Stimulated activated CD4-positive, alpha-beta T cell treated with anti-CD3 and anti-CD28 coated beads, Interleukin-2, amount 100 ng/mL, for 48 hours (primary cell): ENCODE results near the gene JOSD2.
A peak's percentile ranks its signal among the peaks of the same experiment; 100 is the strongest.
"Not testable (repeated sequence)": the region's sequence is repeated elsewhere in the genome, so short reads cannot be mapped to it uniquely, and the experiment has no call there.

Experiments used
- DNase-seq, 2 donors: peaks; one replicate each; pipeline ENCODE4 v3.0.0-alpha.2; 2020

The JOSD2 gene

DNA sequence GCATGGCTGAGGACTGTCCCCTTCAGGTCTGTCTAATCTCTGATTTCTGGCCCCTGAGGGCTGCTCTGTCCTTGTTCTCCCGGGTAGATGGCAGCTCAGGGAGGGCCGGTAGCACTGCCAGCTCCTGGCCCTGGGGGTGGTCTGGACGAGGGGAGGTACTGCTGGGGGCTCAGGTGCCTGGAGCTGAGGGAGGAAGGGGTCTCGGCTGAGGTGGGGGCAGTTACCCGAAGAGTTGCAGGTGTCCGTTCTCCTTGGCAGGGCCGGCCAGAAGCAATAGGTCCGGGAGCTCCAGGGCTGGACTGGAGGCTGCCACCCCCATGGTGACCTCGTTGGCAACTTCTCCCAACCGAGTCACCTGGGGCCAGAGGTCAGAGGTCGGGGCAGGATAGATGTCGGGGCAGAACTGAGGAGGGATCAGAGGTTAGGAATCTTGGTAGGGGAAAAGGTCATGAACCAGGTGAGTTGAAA is 35.9 kb downstream of the JOSD2 start:
- DNase-seq, result no peak

DNA sequence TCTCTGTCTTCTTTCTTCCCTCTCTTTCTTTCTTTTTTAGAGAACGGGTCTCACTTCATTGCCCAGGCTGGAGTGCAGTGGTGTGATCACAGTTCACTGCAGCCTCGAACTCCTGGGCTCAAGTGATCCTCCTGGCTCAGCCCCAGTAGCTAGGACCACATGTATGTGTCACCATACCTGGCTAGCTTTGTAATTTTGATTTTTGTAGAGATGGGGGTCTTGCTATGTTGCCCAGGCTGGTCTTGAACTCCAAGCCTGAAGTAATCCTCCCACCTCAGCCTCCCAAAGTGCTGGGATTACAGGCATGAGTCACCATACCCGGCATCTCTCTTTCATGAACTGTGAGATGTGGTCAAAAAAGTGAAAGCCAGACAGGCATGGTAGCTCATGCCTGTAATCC is 37.7 kb downstream of the JOSD2 start:
- not testable (repeated sequence) for DNase-seq

DNA sequence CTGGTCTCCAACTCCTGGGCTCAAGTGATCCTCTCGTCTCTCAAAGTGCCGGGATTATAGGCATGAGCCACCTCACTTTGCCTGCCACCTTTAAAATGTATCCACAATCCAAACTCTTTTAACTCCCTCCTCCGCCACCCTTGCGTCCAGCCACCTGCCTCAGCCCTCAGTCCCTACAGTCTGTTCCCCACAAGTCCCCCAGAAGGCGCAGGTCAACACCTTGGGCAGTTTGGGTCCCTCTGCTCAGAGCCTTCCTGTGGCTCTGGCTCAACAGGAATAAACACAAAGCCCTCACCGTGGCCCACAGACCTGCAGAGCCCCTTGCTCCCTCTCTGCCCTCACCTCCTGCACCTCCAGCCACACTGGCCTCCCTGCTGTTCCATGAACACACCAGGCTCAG is 42.2 kb downstream of the JOSD2 start:
- no peak for DNase-seq

DNA sequence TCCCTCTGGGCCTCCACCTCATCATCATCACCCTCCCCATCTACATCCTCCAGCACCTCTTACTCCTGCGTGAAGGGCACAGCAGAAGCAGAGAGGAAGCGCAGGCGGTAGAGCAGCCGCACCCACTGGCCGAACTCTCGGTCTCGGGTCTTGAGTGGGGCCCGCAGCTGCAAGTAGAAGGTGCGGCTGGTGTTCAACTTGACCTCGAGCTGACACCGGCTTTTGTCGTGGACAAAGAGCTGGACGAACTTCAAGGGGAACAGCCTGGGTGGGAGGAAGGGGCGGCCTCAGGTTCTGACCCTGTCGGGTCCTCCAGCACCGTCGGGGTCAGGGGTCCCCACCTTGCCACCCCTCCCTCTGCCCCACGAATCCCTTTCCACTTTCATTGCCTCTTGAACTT is 43.4 kb downstream of the JOSD2 start:
- DNase-seq, result no peak

DNA sequence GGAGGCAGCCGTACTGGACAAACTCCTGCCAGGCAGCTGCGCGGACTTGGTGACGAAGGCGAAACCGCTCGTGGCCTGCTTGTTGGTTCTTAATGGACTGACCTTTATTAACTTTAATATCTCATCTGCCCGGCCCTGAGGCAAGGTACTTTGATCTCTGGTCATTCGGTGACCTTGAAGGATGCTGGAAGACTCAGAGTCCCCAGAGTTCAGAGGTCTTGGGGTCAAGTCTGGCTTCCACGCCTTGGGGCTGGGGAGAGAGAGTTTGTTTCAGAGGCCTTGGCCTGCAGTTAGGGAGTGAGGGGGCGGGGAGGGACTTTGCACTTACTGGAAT is 44.3 kb downstream of the JOSD2 start:
- no peak for DNase-seq

DNA sequence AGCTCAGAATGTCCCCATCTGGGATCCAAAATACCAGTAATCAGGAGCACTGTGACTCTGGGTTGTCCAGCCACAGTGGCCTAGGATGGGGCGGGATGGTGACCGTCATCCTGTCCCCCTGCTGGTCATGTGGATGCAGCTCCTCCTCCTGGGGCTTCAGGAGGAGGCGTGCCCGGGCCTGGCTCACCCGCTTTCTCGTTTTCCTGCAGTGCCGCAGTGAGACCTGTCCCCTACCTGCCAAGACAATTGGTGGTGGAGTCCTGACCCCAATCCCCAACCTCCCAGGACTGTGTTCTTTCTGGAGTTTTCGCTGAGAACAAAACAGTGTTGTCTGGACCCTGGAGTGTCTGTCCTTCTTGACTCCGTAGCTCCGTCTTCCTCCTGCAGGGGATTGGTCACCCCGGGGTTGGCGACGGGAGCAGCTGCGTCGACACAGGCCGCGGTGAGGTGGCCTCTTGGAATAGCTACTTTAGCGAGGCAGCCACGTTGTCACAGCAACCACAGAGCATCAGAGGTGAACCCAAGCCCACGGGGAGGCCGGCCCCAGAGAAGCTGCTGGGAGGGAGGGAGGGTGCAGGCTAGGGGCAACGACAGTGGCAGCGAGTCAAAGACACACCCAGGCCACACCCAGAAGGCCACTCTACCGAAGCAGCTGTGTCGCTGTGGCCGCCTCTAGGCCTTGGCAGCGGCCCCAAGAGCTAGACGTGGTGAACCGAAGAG is 44.8 kb downstream of the JOSD2 start:
- DNase-seq, result no peak

DNA sequence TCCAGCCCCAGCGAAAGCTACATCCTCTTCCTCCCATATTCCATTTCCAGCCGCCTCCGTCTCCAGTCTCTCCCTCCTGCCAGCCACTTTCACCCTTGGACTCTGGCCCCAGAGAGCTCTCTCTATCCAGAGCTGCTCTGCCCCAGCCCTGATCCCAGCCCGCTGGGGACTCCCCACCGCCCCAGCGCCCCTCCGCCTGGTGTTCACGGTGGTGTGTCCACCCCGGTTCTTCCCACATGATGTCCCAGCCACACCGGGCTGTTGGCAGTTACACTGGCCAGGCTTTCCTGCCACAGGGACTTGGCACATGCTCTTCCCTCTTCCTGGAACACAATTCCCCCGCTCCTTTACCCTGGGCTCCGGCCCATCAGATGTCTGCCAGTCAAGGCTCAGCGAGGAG is 46.0 kb downstream of the JOSD2 start:
- DNase-seq, result no peak

DNA sequence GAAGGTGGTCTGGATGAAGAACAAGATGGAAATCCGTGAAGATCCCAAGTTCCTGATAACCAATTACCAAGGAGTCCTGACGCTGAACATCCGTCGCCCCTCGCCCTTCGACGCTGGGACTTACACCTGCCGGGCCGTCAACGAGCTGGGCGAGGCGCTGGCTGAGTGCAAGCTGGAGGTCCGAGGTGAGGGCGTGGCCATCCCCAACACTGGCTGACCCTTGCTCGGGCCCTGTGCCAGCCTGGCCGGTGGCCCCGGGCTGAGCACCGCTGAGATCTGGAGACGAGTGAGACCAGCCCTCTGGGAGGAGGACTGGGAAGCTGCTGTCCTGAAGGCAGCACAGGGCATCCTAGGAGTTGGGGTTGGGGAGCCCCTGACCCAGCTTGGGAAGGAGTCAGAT is 46.6 kb downstream of the JOSD2 start:
- DNase-seq, result no peak

DNA sequence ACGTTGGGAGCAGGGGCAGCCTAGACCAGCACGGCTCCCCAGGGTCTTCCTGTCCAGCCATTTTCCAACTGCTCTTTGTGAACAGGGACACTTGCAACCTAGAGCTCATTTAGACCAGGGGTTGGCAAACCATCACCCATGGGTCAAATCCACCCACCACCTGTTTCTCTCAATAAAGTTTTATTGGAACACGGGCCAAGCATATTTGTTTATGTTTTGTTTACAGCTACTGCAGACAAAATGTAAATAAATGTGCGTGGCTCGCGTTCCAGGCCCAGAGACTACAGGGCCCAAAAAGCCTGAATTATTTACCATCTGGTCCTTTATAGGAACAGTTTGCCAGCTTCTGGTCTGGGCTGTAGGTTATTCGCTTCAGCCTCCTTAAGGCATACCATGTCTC is 48.0 kb downstream of the JOSD2 start:
- no peak for DNase-seq

DNA sequence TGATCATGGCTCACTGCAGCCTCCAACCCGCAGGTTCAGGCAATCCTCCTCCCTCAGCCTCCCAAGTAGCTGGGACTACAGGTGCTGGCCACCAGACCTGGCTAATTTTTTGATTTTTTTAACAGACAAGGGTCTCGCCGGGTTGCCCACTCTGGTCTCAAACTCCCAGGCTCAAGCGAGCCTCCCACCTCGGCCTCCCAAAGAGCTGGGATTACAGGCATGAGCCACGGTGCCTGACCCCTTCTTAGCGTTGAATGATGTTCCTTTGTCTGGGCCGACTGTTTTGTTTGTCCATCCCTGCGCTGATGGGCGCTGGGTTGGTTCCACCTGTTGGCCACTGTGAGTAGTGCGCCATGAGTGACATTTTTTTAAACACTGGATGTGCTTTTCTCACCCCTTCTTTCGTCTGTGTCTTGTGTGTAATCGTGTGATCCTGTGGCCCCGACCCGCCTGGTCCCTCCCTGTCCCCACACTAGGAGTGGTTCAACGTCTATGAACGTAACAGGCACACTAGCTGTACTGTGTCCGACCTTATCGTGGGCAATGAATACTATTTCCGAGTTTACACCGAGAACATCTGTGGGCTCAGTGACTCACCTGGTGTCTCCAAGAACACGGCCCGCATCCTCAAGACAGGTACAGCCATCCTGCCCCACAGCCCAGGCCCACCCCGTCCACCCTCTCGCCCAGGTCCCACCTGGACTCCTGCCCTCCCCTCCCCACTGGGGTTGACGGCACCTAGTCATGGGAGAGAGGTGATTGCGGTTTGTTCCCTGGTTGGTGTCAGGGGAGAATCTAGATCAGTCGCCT is 49.7 kb downstream of the JOSD2 start:
- peak; percentile 55 to 57 for DNase-seq

DNA sequence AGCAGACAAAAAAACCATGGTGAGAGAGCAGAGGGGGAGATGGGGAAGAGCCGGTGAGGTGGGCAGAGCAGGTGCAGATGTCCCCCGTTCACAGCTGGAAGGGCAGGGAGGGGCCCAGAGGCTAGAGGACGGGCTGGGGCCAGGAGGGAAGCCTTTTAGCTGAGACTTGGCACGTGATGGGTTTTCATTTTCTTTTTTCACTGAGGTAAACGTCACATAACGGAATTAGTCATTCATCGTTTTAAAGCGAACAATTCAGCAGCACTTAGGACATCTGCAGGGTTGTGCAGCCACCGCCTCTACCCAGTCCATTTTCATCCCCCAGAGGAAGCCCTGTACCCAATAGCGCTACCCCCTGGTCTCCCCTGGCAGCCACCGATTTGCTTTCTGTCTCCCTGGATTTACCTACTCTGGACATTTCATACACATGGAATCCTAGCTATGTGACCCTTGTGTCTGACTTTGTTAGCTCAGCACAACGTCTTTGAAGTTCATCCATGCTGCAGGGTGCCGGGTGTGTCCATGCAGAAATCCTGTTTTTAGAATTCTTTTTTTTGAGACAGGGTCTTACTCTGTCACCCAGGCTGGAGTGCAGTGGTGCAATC is 50.7 kb downstream of the JOSD2 start:
- no peak for DNase-seq

DNA sequence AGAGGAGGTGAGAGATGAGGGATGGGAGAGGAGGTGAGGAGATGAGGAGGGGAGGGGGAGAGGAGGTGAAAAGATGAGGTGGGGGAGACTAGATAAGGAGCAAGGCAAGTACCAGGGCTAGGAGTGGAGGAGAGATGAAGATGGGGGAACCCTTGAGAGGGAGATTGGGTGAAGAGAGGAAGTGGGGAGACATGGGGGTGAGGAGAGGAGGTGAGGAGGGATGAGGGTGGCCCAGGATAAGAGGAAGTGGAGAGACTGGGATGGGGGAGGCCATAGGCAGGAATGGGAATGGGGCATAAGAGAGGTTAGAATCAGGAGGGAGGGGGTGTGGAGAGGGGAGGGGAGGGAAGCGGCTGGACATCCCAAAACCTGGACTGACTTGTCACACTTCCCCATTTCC is 51.4 kb downstream of the JOSD2 start:
- DNase-seq, result no peak

DNA sequence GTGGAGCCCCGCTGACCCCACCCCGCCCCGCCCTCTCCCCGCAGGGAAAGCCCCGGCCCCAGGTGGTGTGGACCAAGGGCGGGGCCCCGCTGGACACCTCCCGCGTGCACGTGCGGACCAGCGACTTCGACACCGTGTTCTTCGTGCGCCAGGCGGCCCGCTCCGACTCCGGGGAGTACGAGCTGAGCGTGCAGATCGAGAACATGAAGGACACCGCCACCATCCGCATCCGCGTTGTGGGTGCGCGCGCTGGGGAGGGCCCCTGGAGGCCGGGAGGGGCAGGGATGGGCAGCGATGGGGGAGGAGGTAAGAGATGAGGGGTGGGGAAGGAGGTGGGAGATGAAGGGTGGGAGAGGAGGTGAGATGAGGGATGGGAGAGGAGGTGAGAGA is 51.9 kb downstream of the JOSD2 start:
- no peak for DNase-seq

DNA sequence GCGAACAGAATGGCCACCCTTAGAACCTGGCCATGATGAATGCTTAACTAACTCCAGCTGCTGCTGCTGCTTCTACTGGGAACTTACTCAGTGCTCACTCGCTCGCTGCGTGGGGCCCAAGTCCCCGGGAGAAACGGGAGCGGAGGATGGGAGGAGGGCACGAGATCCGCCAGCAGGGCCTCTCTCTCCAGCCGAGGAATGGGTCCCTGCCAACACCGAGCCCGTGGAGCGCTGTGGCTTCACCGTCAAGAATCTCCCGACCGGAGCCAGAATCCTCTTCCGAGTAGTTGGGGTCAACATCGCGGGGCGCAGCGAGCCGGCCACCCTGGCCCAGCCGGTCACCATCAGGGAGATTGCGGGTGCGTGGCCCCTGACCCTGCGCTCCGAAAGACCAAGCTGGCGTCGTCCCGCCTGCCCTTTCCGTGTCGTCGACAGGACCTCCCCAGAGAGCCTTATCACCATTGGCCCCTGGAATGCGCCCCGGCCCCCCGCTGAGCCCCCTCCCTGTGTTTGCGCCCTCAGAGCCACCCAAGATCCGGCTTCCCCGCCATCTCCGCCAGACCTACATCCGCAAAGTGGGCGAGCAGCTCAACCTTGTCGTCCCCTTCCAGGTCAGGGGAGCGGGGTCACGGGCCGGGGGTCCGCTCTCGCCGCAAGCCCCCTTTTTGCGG is 52.5 kb downstream of the JOSD2 start:
- no peak for DNase-seq

DNA sequence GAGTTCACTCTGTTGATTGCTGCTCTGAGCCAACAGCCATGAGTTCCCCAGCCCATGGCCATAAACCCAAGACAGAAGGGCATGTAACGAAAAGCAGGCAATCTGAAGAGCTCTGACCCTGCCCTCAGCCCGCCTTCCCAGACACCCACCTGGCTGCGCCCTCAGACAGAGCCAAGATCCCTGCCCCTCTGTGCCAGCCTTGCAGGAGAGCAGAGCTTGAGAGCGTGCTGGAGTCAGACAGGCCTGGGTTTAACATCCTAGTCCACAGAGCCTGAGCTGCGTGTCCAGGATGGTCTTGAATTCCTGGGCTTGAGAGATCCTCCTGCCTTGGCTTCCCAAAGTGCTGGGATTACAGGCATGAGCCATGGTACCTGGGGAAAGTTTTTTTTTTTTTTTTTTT is 53.7 kb downstream of the JOSD2 start:
- no peak for DNase-seq
